Right lobe of liver (tissue), 4 donors: ENCODE results near the gene TSPAN4.

Experiments
- CTCF ChIP-seq, 4 donors: fragments of 200-600 bp in 3 of 4; fragments of 450-650 bp in 1 of 4; IDR thresholded peaks; one replicate each; pipeline versions ENCODE4 v1.5.1 to v1.8.0; 2016 to 2022; ENCODE audit warnings: antibody characterized with exemption in 4 of 4, mild to moderate bottlenecking in 2 of 4
- POLR2A ChIP-seq: fragments of 450-650 bp; IDR thresholded peaks from one replicate; pipeline ENCODE4 v1.6.1; 2017; ENCODE audit warnings: antibody characterized with exemption, mild to moderate bottlenecking
- donor health status: DM: no; HTN: no; CAD: no.
- donor health status: DM: no; HTN: no; CAD: no.
- donor health status: DM: no; HTN: yes; CAD: no.

- TF ChIP-seq CTCF (IDR thresholded peaks at IDR 0.05) = no peak
- peak; percentile 65 for TF ChIP-seq POLR2A
Measured at GRCh38 chr11:834371-835316, 8.0 kb upstream of the TSPAN4 start.
